Measurements from ENCODE around the gene NRL. TPM values are rescaled to one million over a fixed set of nuclear protein-coding genes. Genes with fewer than 3 reads are reported as not detected.

Gene NRL
- total RNA-seq, 1 donor, result 0.86 TPM

DNA sequence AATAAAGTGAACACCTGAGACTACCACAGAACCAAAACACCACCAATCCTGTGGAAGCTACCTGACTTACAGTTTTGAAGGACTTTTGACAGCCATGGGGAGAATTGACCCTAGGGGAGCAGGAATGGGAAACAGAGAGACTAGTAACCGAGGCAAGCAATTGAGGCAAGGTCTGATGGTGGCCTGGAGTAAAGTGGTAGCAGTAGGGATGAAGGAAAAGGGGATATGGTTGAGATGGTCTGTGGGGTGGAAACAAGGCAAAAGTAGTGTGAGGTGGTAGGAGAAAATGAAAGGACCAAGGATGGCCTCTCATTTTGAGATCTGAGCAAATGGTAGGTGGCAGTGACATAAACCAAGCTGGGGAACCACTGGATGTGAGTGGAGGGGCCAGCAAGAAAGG lies 42.1 kb upstream of the NRL start:
- TF ChIP-seq, protein P1, sequence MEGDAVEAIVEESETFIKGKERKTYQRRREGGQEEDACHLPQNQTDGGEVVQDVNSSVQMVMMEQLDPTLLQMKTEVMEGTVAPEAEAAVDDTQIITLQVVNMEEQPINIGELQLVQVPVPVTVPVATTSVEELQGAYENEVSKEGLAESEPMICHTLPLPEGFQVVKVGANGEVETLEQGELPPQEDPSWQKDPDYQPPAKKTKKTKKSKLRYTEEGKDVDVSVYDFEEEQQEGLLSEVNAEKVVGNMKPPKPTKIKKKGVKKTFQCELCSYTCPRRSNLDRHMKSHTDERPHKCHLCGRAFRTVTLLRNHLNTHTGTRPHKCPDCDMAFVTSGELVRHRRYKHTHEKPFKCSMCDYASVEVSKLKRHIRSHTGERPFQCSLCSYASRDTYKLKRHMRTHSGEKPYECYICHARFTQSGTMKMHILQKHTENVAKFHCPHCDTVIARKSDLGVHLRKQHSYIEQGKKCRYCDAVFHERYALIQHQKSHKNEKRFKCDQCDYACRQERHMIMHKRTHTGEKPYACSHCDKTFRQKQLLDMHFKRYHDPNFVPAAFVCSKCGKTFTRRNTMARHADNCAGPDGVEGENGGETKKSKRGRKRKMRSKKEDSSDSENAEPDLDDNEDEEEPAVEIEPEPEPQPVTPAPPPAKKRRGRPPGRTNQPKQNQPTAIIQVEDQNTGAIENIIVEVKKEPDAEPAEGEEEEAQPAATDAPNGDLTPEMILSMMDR (IDR thresholded peaks at IDR 0.05; ENCODE audit: insufficient read depth, low read depth, low read length), result no peak
- H3K4me3 ChIP-seq (ENCODE audit: low read depth, low read length), result no peak overlapping the region
- DNase-seq (ENCODE audit: low read depth), result no peak

DNA sequence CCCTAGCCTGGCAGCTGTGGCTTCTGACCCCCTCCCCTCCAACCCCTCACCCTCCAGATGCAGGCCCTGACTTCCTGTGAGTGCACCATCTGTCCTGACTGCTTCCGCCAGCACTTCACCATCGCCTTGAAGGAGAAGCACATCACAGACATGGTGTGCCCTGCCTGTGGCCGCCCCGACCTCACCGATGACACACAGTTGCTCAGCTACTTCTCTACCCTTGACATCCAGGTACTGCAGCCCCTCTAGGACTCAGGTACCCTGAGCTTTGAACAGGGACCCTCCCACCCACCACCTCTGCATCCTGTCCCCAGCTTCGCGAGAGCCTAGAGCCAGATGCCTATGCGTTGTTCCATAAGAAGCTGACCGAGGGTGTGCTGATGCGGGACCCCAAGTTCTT lies 40.4 kb upstream of the NRL start:
- no peak overlapping the region for H3K4me3 ChIP-seq (ENCODE audit: low read depth, low read length)
- TF ChIP-seq, protein P1 (IDR thresholded peaks at IDR 0.05; ENCODE audit: insufficient read depth, low read depth, low read length), result no peak
- DNase-seq (ENCODE audit: low read depth), result no peak

DNA sequence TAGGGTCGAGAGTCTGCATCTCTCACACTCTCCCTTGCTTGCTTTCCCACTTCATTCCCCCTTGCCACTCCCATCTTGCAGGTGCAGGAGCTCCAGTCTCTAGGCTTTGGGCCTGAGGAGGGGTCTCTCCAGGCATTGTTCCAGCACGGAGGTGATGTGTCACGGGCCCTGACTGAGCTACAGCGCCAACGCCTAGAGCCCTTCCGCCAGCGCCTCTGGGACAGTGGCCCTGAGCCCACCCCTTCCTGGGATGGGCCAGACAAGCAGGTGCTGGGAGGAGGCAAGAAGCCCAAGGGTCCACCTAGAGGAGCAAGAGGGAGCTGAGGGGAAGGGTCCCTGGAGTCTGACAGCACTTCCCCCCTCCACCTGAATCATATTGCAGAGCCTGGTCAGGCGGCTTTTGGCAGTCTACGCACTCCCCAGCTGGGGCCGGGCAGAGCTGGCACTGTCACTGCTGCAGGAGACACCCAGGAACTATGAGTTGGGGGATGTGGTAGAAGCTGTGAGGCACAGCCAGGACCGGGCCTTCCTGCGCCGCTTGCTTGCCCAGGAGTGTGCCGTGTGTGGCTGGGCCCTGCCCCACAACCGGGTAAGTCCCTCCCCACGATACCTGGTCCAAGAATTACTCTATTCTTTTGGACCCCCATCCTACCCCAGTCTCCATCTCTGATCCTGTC lies 36.8 kb upstream of the NRL start:
- no peak overlapping the region for H3K4me3 ChIP-seq (ENCODE audit: low read depth, low read length)
- TF ChIP-seq, protein P1 (IDR thresholded peaks at IDR 0.05; ENCODE audit: insufficient read depth, low read depth, low read length), result no peak
- no peak for DNase-seq (ENCODE audit: low read depth)

DNA sequence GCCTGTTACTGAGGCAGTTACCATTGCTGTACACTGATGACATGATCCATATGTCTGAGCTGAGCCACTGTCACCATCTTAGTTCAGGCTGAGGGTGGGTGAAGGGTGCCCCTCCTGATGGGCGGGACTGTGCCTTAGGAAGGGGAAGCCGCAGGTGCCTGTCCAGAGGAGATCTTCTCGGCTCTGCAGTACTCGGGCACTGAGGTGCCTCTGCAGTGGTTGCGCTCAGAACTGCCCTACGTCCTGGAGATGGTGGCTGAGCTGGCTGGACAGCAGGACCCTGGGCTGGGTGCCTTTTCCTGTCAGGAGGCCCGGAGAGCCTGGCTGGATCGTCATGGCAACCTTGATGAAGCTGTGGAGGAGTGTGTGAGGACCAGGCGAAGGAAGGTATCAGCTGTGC lies 36.2 kb upstream of the NRL start:
- DNase-seq (ENCODE audit: low read depth), result no peak
- TF ChIP-seq, protein P1 (IDR thresholded peaks at IDR 0.05; ENCODE audit: insufficient read depth, low read depth, low read length), result no peak
- H3K4me3 ChIP-seq (ENCODE audit: low read depth, low read length), result no peak overlapping the region

DNA sequence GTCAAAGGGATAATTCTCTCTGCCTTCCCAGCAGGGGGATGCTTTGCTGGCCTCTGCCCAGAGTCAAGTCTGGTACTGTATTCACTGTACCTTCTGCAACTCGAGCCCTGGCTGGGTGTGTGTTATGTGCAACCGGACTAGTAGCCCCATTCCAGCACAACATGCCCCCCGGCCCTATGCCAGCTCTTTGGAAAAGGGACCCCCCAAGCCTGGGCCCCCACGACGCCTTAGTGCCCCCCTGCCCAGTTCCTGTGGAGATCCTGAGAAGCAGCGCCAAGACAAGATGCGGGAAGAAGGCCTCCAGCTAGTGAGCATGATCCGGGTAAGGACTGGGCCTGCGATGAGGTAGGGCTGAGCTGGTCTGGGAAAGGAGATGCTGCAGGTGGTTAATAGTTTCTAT lies 35.8 kb upstream of the NRL start:
- no peak for DNase-seq (ENCODE audit: low read depth)
- TF ChIP-seq, protein P1 (IDR thresholded peaks at IDR 0.05; ENCODE audit: insufficient read depth, low read depth, low read length), result no peak
- no peak overlapping the region for H3K4me3 ChIP-seq (ENCODE audit: low read depth, low read length)

DNA sequence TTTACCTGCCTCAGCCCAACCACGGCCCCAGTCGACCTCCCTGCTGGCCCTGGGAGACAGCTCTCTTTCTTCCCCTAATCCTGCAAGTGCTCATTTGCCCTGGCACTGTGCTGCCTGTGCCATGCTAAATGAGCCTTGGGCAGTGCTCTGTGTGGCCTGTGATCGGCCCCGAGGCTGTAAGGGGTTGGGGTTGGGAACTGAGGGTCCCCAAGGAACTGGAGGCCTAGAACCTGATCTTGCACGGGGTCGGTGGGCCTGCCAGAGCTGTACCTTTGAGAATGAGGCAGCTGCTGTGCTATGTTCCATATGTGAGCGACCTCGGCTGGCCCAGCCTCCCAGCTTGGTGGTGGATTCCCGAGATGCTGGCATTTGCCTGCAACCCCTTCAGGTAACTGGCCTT lies 35.3 kb upstream of the NRL start:
- no peak for DNase-seq (ENCODE audit: low read depth)
- no peak overlapping the region for H3K4me3 ChIP-seq (ENCODE audit: low read depth, low read length)
- TF ChIP-seq, protein P1 (IDR thresholded peaks at IDR 0.05; ENCODE audit: insufficient read depth, low read depth, low read length), result no peak

Data from fibroblast of villous mesenchyme (primary cell).